ENCODE results near the gene ONECUT1.

ONECUT1 gene

DNA sequence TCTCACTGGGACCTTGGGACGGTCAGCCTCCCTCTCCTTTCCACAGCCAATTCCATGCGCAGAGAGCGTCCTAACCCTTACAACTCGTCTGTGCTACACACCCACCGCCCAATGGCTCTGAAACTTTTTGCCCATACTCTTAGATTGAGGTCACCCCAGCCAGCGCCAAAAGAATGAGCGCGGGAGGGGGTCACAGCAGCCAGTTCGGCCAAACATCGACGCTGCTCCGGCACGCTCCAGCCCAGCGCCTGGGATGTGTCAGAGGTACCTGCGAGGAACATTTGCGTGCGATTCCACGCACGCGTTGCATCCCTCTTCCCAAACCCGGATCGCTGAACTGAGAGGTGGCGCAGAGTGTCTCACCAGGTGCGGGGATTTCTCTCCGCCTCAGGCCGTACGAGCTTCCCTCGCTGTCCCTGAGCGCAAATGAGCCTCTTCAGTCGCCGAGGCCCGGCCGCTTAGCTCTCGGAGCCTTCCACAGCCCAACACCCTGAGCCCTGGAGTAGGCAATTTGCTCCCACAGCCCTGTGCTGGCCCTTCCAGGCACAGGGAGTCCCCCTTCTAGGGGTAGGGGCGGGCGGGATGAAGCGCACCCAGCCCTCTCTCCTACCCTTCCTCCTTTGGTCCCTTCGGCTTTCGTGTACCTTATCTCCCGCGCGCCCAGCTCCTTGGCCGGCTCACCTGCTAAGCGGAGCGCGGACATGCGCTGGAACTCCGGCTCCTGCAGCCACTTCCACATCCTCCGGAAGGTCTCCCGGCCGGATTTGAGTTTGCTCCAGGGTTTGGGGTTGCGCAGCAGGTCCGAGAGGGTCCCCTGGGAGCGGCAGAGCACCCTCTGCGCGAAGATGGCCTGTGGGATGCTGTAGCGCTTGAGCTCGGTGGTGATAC is 1.8 kb downstream of the ONECUT1 start:
- TF ChIP-seq ZFX (IDR thresholded peaks at IDR 0.05): no peak
- TF ChIP-seq, protein P1, sequence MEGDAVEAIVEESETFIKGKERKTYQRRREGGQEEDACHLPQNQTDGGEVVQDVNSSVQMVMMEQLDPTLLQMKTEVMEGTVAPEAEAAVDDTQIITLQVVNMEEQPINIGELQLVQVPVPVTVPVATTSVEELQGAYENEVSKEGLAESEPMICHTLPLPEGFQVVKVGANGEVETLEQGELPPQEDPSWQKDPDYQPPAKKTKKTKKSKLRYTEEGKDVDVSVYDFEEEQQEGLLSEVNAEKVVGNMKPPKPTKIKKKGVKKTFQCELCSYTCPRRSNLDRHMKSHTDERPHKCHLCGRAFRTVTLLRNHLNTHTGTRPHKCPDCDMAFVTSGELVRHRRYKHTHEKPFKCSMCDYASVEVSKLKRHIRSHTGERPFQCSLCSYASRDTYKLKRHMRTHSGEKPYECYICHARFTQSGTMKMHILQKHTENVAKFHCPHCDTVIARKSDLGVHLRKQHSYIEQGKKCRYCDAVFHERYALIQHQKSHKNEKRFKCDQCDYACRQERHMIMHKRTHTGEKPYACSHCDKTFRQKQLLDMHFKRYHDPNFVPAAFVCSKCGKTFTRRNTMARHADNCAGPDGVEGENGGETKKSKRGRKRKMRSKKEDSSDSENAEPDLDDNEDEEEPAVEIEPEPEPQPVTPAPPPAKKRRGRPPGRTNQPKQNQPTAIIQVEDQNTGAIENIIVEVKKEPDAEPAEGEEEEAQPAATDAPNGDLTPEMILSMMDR (conservative IDR thresholded peaks at IDR 0.05): no peak
- no peak overlapping the region for H3K27ac ChIP-seq

DNA sequence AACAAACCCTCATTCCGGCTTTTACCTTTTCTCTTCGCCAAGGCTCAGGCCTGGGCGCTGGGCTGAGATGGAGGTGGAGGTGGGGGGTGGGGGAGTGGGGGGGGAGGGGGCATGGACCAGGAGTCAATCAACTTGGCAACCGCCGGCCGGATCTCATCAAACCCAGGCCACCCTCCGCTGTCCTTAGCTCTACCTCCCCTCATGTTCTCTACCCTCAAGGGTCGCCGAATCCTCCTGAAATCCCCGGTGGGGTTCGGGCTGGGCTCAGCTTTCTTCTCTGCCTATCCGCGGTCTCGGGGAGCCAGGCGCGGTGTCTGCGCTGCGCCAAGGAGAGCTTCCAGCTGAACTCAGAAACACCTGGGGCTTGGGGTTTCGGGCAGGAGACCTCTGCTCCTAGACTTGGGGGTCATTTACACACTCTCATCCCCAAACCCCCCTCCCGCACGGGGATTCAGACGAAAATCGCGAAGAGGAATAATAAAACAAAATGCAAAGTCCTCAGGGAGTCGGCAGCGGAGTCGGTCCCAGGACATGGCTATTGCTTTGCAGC is 2.5 kb downstream of the ONECUT1 start:
- no peak overlapping the region for H3K27ac ChIP-seq
- TF ChIP-seq ZFX (IDR thresholded peaks at IDR 0.05): no peak
- TF ChIP-seq, protein P1 (conservative IDR thresholded peaks at IDR 0.05): no peak

DNA sequence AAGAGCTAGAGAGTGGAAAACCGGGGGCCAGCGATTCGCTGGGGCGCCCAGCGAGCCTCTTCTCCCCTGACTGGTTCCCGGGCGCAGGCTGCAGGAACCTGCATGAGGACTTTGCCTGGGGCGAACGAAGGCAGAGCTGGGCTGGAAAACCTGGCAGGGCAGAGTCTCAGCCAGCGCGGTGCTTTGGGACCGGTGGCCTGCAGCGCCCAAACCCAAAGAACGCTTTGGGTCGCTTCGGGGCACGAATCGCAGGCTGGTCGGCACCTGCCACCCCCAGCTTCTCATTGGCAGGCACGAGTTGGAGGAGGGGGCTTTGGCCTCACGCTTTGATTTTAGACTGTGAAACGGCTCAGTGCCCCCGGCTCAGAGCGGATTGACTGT is 3.0 kb downstream of the ONECUT1 start:
- H3K27ac ChIP-seq: no peak overlapping the region
- TF ChIP-seq, protein P1 (conservative IDR thresholded peaks at IDR 0.05): no peak
- no peak for TF ChIP-seq ZFX (IDR thresholded peaks at IDR 0.05)

DNA sequence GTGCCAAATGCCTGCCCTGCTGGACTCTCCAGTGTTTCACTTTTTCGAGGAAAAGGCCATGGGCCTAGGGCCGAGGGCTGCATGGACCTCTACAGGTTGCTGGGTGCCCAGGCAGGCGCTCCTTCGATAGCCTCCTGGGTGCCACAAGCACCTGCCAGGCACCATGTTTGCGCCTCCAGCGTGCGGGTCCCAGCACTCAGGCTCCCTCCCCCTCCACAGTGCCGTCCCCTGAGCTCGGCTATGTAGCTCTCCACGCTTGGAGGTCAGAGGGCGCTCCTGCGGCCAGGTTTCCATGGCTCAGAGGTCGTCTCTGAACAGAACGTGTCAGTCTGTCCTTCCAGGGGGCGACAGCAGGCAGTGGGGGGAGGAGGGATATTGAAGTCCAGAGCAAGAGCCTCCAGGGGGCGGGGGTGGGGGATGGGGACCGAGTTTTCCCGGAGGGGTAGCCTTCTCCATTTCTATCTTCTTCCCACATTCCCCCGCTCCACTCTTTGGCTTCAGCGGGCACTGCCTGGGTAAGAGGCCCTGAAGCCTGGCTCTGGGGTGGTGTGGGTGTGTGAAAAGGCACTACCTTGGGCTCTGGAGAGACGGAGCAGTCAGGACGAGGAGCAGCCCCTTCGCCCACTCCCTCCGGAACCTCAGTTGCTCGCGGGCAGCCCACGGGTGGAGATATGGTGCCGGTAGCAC is 3.6 kb downstream of the ONECUT1 start:
- H3K27ac ChIP-seq: no peak overlapping the region
- TF ChIP-seq, protein P1 (conservative IDR thresholded peaks at IDR 0.05): no peak
- TF ChIP-seq ZFX (IDR thresholded peaks at IDR 0.05): no peak

DNA sequence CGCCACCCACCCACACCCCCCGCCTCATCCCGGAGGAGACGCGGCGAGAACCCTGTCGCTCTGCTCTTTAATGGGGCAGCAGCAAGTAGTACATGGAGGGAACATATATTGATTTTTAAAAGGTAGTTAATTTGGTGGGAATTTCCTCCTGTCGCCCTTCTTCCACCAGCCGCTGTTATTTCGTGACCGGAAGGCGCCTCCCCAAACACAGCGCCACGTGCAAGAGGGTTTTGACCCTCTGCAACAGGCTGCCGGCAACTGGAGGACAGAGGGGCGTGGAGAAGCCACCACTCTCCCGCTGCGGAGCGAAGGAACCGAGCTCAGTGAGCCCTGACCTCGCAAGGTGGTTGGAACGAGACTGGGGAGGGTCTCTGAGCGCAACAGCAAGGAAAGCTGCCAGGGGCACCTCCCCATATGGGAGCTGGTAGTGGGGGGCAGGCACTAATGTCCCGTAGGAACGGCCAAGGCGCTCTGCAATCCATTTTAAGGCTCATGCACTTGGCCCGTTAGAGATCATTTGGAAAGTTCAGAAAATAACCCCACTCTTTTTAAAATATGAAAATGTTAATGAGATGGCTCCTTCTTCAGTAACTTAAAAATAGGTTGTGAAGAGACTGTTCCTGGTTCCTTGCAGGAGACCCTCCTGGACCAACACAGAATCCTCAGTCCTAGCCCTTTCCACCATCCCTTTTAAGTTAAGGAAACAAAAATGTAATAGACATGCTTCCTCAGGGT is 4.3 kb downstream of the ONECUT1 start:
- TF ChIP-seq ZFX (IDR thresholded peaks at IDR 0.05): no peak
- TF ChIP-seq, protein P1 (conservative IDR thresholded peaks at IDR 0.05): no peak
- no peak overlapping the region for H3K27ac ChIP-seq

DNA sequence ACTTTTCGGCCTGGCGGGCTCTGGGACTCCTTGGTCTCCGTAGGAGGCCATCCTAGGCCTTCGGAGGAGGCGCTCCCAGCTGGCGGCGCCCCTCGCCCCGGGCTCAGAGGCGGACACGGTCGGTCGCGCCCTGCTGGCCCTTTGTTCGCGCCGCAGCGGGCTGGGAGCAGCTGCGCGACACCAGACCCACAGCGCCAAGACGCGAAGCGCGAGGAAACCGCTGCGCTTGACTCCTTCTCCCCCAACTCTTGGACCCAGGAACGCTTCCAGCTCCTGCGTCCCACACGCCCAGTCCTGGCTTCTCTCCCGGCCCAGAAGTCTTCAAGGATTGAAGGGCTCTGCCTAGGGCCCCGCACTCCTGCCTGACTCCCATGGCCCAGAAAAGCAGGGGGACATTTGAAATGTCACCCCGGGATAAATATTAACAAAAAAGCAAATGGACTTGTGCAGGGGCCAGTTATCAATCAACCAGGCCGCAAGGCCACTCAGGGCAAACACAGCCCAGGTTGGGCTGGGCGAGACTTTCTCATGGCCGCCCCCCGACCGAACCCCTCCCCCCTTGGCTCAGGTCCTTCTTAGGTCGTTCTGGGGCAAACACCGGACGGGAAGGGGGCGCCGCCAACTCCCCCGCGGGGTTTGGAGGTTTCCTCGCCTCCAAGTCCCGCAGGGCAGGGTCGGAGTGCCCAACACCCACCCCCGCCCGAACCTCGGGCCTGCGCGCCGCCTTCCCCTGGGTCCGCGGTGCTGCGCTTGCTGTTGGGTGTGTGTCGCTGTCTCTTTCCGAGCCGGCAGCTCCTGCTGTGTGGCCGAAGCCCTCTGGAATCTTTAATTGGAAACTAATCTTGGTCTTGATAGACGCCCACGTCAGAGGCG is 5.1 kb downstream of the ONECUT1 start:
- H3K27ac ChIP-seq: no peak overlapping the region
- TF ChIP-seq, protein P1 (conservative IDR thresholded peaks at IDR 0.05): no peak
- no peak for TF ChIP-seq ZFX (IDR thresholded peaks at IDR 0.05)
